GM21526 (cell line): ENCODE measurements around the gene IGSF21.

Source experiments
- ATAC-seq: cut with Tn5 transposase; IDR thresholded peaks from one replicate; pipeline ENCODE4 v1.9.1; 2021; ENCODE audit warnings: moderate library complexity; ENCODE audit not compliant: unreplicated experiment, low FRiP score

IGSF21 gene

GRCh38 chr1:18247151-18247550, 139.6 kb downstream of the IGSF21 start:
- ATAC-seq = no peak

DNA sequence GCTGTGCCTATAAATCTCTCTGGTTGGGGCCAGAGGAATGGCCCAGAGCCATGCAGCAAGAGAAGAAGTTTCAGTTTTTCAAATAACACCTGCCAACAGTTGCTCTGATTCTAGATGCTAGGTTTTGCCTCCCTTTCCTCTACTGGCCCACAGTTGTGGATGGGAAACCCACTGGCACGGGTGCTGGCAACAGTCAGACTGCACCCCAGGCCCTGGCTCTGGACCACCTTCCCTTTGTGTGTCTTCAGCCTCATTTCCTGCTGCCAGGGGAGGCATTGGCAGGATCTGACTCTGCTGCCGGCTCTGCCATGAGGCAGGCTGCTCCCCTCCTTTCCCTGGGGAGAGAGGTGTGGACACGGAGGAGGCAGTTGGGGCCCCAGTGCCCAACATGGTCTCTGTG, 142.0 kb downstream of the IGSF21 start:
- no peak for ATAC-seq

DNA sequence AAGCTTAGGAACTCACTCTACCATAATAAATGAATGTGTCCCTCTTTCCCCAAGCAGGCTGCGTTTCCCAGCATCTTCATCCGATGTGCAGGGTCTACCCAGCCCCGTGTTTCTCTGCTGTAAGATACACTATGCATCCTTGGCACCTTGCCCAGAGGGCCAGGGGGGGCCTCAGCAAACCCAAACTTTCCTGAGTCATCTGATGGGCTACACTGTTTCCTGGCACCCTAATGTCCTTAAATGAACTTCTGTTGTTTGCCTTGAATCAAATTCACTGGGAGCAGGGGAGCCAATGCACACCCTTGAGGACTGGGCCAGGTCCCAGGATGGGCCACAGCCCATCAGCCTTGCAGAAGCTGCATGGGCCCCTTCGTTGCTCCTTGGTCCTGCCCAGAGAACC, 145.5 kb downstream of the IGSF21 start:
- ATAC-seq = no peak

DNA sequence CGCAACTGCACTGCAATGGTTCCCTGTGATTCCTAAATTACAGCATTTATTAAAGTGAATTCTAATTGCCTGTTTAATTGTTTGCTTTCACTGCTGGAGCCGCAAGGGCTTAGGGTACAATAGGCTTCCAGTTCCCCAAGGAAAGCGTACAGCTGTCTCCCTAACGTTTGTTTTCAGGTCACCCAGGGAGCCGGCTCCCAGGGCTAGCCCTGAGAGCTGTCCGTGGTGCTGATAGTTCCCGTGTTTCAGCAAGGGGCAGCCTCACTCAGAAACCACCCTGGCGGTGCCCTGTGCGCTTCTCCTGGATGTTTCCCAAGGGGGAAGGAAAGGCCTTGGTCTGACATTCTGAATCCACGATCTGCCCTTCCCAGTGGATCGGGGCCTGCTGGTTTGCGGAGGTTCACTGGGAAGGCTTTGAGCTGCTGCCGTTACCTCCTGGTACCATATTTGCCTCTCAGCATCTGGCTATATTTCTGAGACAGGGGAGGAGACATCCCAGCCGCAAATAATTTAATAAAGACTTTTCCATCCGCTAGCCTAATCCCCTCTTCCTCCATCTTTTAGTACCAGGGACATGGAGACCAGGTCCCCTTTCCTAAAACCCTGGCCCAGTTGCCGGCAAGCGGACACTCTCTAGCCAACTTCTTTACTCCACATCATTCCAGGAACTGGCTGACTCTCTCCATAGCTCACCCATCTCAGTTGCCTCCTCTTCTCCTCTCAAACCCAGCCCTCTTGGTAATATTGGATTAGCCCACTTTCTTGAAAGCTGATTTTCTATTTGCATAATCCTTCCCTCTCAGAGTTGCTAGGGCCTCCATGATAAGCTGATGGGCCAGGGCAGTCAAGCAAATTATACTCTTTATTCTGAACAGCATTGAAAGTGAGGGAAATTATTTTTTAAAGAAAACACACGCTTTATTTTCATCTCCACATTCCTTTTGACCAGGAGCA, 149.0 kb downstream of the IGSF21 start:
- no peak for ATAC-seq

GRCh38 chr1:18257778-18258177, 150.2 kb downstream of the IGSF21 start:
- no peak for ATAC-seq

GRCh38 chr1:18261891-18262290, 154.3 kb downstream of the IGSF21 start:
- ATAC-seq = no peak

GRCh38 chr1:18262726-18263125, 155.1 kb downstream of the IGSF21 start:
- no peak for ATAC-seq

DNA sequence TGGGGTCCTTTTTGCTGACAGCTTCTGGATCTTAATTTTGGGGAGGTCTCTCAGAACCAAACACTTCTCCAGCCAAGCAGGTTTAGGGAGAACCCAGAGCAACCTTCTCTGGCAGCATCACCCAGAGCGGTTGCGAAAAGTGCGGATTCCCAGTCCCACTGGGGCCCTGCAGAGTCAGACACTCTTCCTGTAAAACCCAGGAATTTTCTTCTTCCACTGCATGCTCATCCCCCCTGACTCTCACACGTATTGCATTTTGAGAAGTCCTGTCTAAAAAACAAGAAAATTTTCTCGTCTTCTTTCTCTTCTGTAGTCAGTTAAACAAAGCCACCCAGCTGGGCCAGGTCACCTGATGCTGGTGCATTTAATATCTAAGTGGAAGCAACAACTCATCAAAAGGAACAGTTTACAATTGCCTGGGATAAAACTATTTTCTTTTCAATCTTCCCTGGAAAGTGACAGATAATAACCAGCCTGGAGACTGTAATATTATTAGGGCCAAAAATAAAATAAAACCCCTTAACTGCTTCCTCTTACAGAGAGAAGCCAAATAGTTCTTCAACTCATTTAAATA, 156.0 kb downstream of the IGSF21 start:
- no peak for ATAC-seq

DNA sequence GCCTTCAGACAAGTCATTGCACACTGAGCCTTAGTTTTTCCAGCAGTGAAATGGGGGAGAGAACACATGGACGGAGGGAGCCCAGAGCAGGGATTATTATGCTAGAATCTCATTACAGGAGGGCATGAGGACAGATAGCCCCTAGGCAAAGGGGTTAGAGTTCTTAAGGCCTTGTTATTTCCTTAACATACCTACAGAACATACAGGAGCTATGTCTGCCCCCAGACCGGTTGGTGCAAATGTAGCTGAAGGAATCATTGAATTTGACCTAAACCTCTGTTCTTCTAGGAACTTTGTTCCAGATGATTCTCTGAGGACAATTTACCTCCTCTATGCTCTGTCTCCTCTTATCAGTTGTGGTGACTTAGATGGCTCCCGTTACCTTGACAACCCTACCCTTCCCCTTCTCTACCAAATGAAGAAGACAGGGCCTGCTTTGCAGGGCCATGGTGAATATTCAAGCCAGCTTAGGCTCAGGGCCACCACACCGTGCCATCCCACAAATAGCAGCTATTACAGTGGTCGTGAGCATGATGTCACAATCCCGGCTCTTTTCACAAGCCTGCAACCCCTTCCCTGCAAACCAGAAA, 156.9 kb downstream of the IGSF21 start:
- ATAC-seq = no peak

- ATAC-seq = no peak
Measured at GRCh38 chr1:18265641-18266040, 158.0 kb downstream of the IGSF21 start.

DNA sequence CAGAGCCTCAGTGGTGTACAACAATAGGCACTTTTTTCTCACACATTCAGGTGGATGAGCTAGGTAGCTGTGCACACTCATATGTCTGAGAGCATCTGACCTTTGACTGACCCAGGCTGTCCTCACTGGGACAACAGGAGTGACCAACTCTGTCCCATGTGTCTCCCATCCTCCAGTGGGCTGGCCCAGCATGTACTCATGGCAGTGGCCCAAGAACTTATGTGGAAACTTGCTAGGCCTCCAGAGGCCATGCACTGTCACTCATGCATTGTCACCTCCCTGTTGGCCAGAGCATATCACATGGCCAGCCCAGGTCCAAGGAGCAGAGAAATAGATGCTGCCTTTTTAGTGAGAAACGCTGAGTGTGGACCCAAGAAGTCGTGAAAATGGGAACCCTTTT, 158.8 kb downstream of the IGSF21 start:
- ATAC-seq = no peak

DNA sequence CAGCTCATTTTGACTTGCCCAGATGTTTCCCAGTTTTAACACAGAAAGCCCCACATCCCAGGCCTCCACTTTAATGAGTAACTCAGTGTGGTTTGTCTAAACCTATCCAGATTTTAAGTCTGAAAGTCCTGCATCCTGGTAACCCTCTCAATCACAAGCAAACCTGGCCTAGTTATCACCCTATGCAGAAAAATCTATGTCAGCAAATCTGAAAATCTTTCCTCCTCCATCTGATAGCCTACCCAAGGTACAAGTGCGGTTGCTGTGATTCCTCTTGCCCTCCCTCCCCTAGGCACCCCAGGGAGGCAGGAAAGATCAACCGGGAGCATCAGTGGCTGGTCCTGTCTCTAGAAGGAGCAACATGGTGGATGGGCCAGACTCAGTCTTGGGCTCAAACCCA, 163.7 kb downstream of the IGSF21 start:
- no peak for ATAC-seq

GRCh38 chr1:18278946-18279345, 171.3 kb downstream of the IGSF21 start:
- ATAC-seq = no peak

DNA sequence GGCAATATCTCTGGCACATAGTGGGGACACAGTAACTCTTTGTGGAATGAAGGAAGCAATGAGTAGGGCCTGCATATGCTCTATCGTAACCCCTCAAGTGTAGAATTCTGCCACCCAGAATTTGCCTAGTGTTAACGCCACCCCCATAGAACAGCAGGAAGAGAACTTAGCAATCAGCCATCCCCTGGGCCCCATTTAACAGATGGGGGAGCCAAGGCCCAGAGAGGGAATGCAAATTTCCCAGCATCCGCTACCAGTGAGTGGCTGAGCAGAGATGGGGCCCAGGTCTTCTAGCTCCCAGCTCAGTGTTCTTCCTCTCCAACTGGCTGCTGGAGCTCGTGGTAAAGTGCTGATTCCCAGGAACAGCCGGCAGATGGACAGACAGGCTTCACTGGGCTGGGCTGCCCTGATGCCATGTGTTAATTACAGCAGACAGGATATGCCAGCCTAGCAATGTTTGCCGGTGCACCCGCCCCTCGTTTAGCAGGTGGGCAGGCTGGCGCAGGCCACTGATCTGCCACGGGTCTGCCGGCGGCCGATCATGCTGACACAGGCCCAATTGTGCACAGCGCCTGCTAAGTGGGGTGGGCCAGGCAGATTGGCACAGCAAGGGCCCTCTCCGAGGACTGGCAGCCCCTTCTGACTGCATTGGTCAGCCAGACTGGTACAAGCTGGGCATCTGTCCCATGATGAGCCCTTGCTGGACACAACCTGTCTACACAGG, 171.9 kb downstream of the IGSF21 start:
- ATAC-seq = no peak

DNA sequence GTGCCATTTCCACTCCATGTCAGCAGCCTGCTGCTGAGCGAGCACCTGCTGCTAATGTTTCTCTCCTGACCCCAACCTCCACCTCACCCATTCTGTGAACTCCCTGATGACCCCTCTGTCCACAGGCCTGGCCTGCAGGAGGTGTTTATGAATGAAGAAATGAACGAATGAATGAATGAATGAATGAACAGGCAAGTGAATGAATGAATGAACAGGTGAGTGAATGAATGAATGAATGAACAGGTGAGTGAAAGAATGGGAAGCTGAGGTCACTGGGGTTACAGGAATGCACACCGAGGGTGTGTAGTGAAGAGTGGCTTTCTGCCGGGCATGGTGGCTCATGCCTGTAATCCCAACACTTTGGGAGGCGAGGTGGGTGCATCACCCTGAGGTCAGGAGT, 173.4 kb downstream of the IGSF21 start:
- no peak for ATAC-seq

DNA sequence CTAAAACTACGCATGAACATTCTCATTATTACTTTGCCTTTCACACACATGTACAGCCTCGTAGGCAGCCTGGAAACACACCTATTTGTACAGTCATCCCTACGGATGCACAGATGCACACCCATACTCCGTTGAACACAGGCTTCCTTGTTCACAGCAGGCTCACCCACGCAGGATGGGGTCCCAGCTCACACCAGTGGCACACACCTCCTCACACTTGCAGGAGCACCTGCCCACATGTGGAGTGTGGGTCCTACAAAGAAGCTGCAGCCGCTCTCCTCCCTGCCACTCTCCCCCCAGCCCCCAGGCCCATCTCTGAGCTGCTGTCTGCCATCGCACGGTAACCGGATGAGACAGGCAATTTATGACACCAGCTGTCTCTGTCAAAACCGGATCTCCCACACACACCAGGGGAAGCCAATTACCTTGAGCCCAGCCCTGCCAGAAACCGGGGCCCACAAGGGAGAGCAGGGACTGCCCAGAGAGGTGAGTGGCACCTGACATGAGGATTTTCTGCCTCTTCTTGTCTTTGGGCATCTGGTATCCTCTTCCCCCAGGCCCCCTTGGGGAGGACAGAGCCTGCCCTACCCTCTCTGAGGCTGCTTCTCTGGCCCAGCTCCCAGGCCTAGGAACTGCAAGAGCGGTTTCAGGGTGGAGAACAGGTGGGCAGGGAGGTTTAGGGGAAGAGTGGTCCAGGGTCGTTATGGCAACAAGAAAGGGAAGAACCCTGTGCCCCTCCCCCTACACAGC, 175.4 kb downstream of the IGSF21 start:
- ATAC-seq = no peak

GRCh38 chr1:18283601-18284385, 176.2 kb downstream of the IGSF21 start:
- ATAC-seq = no peak

DNA sequence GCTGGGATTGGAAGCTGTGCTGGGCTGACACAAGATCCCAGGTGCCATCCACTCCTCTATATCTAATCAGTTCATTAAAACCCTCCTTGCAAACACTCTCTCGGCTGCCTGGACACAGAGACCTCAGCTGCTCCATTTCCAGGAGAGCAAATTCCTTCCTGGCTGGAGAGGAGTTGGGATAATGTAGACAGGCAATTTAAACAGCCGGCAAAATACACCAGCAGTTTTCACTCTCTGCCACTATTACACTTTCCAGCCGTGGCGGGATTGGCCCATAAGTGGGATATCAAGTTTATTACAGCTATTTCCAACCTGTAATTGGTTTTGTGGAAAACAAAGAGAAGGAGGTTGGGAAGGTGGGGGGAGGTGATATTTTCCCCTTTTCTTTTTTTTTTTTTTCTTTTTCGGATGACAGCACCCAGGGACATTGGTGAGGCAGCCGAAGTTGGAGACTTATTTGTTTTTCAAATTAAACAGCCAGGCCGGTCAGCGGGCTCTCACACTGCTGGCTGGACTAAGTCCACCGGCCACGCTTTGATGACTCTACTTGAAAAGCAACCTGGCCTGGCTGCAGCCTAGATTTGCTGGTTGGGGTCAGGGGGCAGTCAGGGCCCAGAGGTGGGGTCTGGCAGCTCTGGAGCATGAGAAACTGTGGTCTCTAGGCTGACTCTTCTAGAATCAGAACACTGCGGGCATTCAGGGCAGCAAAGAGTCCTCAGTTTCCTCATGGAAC, 177.4 kb downstream of the IGSF21 start:
- ATAC-seq = no peak

- no peak for ATAC-seq
Measured at GRCh38 chr1:18285538-18285924, 177.9 kb downstream of the IGSF21 start.
